ENCODE measurements around the gene COX7A2L.
A peak's percentile ranks its signal among the peaks of the same experiment; 100 is the strongest.
"Not testable (repeated sequence)": the region's sequence is repeated elsewhere in the genome, so short reads cannot be mapped to it uniquely, and the experiment has no call there.

Gene COX7A2L
- 33.6 to 74.4 (median 73.3) reads per million in 3 experiments for total RNA-seq

- DNase-seq, result peak; percentile 96
Observed at GRCh38 chr2:42360890-42361727, at the start of gene COX7A2L. COX7A2L (minus strand) TSS chr2:42361217; CDS start chr2:42361161, 56 bp downstream.

GRCh38 chr2:42408009-42408408 lies 47.0 kb upstream of the COX7A2L start:
- no peak for DNase-seq

GRCh38 chr2:42407476-42407875 lies 46.5 kb upstream of the COX7A2L start:
- DNase-seq, result no peak

- no peak for DNase-seq
Observed at GRCh38 chr2:42404676-42405075, 43.7 kb upstream of the COX7A2L start.

- no peak for DNase-seq
Observed at GRCh38 chr2:42401773-42402172, 40.8 kb upstream of the COX7A2L start.

GRCh38 chr2:42398052-42398451 lies 37.0 kb upstream of the COX7A2L start:
- not testable (repeated sequence) for DNase-seq

GRCh38 chr2:42393320-42393719 lies 32.3 kb upstream of the COX7A2L start:
- DNase-seq, result not testable (repeated sequence)

- no peak for DNase-seq
Observed at GRCh38 chr2:42392191-42392590, 31.2 kb upstream of the COX7A2L start.

- DNase-seq, result no peak
Observed at GRCh38 chr2:42390401-42390969, 29.5 kb upstream of the COX7A2L start.

- no peak for DNase-seq
Observed at GRCh38 chr2:42386682-42387081, 25.7 kb upstream of the COX7A2L start.

- DNase-seq, result no peak
Observed at GRCh38 chr2:42385225-42385624, 24.2 kb upstream of the COX7A2L start.

- DNase-seq, result no peak
Observed at GRCh38 chr2:42383855-42384530, 23.0 kb upstream of the COX7A2L start.

- no peak for DNase-seq
Observed at GRCh38 chr2:42382144-42382543, 21.1 kb upstream of the COX7A2L start.

- DNase-seq, result not testable (repeated sequence)
Observed at GRCh38 chr2:42380026-42380425, 19.0 kb upstream of the COX7A2L start.

GRCh38 chr2:42378415-42378814 lies 17.4 kb upstream of the COX7A2L start:
- DNase-seq, result no peak

GRCh38 chr2:42376758-42377157 lies 15.7 kb upstream of the COX7A2L start:
- no peak for DNase-seq

- DNase-seq, result no peak
Observed at GRCh38 chr2:42372474-42373200, 11.6 kb upstream of the COX7A2L start.

- no peak for DNase-seq
Observed at GRCh38 chr2:42371611-42372473, 10.8 kb upstream of the COX7A2L start.

GRCh38 chr2:42369532-42370229 lies 8.7 kb upstream of the COX7A2L start:
- no peak for DNase-seq

- no peak for DNase-seq
Observed at GRCh38 chr2:42368817-42369531, 8.0 kb upstream of the COX7A2L start.

GRCh38 chr2:42367835-42368234 lies 6.8 kb upstream of the COX7A2L start:
- no peak for DNase-seq

Measured in central memory CD4-positive, alpha-beta T cell (primary cell).